Measurements from ENCODE around the gene GPRIN1.
A peak's percentile ranks its signal among the peaks of the same experiment; 100 is the strongest.

GPRIN1 gene

DNA sequence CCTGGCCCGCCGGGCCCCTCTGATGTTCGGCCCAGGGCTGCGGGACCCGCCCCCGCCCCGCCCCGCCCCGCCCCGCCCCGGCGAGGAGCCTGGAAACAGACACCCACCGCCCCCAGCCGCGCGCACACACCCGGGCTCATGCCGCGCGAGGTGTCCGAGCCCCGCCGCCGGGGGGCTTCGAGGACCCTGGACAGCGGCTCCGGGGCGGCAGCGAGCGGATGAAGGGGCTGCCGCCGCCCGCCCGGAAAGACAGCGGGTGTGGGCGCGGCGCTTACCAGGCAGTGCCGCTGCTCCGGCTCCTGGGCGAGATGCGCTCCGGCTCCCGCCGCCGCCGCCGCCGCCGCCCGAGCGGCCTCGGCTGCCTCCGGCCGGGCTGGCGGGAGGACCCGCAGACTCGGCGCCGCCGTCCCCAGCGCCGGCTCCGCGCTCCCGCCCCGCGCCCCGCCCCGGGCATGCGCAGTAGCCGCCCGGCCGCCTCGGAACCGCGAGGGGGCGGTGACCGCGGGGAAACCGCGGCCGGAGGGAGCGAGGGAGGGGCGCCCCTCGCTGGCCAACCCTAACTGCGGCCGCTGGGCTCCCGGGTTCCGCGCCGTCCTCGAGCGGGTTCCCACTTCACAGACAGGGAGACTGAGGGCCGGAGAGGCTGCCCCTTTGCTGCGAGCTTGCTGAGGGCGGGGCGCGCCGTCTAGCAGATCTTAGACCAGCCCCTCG lies at the start of gene GPRIN1:
Gene GPRIN1, minus strand, starts transcription at position 433 of the 711 bp plus-strand sequence. CDS start 10,322 bp downstream, outside the sequence.
- DNase-seq = peak; percentile 9 to 20

DNA sequence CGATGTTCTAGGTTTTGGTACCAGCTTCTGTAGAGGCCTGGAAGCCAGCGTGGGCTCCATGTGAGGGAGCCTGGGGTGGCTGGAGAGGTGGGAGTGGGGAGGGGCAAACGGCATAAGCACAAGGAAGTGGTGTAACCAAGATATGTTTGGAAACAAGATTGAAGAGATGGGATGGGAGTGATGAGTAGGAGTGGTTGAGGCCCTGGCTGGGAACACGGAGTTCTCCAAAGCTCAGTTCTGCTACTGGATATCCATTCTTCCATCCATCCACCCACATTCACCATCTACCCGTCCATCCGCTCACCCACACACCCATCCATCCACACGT lies 49.5 kb upstream of the GPRIN1 start:
- DNase-seq = no peak

DNA sequence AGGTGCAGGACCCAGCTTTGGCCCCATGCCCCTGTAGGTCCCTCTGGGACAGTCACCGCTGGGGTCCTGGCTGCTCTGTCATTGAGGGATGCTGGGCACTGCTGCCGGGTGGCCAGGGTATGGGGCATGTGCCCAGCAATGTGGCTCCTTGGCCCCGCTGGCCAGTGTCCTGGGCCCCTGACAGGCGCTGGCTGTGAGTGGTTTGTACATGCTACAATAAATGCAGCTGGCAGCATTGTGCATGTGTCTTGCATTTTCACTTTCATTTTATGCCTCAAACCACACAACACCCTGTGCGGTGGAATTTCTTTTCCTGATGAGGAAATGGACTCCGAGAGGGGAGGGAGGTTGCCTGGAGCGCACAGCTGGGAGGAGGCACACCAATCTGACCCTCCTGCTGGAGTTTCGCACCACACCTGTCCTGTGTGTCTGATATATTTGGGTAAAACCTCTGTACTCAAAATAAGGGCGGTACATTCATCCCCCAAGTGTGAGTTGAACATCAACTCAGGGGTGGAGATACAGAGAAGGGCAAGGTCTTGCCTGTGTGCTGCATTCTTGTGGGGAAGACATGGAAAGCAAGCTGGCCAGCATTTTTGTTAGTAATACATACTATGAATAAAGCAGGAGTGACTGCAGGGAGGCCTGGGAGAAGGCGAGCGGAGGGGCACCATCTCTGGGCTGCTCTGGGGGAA lies 49.0 kb upstream of the GPRIN1 start:
- DNase-seq = peak; percentile 9 to 10

DNA sequence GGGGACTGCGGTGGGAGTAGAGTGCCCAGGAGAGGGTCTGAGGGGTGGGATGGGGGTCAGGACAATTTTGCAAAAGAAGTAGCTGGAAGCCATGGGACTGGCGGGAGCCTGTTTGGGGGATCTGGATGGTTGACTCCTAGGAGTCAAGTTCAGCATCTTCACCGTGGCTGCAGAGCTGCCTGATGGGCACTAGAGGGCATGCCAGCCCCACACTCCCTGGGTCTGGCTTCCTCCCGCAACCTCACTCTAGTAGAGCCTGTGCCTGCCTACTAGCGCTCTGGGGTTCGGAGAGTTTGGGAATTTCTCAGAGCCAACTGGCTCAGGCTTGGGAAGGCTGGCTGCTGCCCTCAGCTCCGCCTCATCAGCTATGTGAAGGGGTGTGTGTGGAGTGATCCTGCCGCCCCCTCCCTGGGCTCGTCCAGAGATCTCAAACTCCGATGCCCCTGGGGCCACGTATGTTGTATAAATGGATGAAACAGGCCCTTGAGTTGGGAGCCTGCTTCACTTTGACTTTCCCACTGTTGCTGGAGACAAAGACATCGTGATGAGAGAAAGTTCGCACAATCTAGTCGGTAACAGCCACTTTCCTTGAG lies 48.1 kb upstream of the GPRIN1 start:
- peak; percentile 45 to 52 for DNase-seq

DNA sequence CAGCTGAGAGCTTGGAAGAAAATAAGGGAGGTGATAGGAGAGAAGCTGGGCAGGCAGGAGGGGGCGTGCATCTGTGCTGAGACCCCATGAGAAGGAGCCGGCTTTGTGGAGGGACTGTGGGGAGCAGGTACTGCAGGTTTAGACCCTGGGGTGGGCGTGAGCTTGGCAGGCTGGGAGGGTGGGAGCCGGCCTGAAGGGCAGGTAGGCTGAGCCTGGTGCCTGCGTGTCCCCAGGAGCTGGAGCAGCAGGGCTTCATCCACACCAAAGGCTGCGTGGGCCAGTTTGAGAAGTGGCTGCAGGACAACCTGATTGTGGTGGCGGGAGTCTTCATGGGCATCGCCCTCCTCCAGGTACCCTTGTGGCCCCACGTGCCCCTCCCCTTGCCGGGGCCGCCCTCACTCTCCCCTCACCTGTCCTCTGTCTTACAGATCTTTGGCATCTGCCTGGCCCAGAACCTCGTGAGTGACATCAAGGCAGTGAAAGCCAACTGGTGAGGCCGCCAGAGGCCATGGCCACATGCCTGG lies 46.6 kb upstream of the GPRIN1 start:
- no peak for DNase-seq

DNA sequence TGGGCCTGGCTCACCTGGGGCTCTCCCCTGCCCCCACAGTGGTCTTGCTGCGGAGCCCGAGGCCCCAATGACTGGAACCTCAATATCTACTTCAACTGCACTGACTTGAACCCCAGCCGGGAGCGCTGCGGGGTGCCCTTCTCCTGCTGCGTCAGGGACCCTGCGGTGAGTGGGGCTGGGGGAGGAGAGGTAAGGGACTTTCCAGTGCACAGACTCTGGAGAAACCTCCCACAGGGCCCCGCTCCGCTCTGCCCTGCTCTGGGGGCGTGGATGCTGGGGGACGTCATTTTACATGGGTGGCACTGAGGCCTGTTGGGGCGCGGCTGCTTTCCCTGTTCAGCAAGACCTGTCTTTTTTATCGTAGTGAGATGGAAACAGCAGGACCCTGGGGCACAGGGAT lies 44.9 kb upstream of the GPRIN1 start:
- DNase-seq = no peak

DNA sequence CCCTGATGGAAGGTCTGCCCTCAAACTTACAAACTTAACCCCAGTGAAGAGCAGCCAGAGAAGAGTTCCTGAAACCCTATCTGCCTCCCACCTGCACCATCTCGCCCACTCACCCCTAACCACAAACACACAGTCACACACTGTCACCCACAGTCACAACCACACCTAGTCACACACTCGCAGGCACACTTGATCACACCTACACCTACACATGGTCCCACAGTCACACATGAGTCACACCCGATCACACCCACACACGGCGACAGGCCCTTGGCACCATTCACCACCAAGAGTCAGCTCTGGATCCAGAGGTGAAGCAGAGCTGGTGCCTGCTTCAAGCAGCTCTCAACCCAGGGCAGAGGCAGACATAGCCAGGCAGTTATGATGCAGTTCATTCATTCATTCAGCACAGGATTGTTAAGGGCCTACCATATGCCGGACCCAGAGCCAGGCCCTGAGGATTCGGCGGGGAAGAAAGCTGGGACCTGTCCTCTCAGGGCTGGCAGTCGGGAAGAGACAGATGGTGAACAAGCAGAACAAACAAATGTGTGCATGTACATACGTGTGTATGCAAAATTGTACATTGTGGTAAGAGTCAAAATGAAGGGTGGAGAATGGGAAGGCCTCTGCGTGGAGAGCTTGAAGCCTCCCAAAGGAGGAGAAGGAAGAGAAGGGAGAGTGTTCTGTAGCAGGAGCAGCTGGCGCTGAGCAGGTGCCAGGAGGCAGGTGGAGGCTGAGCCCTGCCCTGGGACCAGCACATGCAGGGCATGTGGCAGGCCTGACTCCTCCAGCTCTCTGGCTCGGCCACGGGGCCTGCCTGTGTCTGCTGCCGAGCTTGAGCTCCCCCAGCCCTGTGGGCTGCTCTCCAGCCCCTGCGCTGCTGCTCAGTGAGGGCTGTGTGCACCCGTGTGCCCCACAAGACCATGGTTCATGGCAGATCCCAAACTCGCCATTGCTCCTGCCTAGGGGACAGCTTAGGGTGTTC lies 43.7 kb upstream of the GPRIN1 start:
- no peak for DNase-seq

DNA sequence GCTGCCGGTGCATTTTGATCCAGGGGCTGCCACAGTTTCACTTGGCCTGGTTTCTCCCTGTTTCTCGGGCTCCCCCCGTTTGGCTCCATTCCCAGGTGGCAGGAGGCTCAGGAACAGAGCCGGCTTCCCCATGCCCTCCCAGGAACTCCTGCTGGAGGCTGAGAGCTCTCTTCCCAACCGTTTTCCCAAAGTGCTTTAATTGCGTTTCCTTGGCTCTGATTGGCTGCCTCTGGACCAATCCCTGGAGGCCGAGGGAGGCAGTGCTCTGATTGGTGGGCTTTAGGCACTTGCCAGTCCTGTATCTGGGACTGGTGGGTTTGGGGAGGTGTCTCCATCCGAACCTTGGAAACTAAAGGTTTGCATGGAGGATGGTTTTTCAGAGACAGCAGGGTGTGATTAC lies 42.2 kb upstream of the GPRIN1 start:
- no peak for DNase-seq

DNA sequence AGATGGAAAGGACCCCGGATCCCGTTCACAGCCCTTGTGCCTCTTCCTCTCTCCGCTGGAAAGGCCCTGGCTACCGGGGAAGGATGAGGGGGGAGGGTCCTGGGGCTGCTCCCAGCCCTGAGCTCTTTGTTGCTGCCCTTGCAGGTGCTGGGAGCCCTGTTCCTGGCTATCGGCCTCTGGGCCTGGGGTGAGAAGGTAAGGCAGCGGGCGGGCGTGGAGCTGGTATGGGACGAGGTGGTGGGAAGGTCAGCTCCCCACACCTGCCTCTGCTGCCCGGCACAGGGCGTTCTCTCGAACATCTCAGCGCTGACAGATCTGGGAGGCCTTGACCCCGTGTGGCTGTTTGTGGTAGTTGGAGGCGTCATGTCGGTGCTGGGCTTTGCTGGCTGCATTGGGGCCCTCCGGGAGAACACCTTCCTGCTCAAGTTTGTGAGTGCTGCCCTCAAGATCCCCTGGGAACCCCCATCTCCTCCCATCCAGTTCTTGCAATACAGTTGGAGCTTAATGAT lies 41.6 kb upstream of the GPRIN1 start:
- DNase-seq = no peak

DNA sequence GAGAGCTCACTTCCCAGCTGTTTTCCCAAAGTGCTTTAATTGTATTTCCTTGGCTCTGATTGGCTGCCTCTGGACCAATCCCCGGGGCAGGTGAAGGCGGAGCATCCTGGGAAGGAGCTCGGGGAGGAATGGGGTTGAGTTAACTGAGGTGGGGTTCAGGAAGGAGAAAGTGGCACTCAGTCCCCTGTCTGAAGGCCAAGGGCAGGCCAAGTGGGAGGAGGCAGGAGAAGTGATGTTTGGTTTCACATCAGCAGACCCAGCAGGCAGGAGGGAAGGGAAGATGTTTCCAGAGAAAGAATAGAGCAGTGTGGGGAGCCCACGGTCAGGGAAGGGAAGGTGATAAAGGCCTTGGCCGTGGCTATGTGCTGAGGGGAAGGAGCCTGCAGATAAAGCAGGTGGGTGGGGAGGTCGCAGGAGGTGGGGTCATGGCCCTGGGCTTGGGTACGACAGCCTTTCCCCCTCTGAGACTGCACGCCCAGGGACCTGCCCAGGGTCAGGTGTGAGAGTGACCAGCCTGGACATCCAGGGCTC lies 40.5 kb upstream of the GPRIN1 start:
- no peak for DNase-seq

DNA sequence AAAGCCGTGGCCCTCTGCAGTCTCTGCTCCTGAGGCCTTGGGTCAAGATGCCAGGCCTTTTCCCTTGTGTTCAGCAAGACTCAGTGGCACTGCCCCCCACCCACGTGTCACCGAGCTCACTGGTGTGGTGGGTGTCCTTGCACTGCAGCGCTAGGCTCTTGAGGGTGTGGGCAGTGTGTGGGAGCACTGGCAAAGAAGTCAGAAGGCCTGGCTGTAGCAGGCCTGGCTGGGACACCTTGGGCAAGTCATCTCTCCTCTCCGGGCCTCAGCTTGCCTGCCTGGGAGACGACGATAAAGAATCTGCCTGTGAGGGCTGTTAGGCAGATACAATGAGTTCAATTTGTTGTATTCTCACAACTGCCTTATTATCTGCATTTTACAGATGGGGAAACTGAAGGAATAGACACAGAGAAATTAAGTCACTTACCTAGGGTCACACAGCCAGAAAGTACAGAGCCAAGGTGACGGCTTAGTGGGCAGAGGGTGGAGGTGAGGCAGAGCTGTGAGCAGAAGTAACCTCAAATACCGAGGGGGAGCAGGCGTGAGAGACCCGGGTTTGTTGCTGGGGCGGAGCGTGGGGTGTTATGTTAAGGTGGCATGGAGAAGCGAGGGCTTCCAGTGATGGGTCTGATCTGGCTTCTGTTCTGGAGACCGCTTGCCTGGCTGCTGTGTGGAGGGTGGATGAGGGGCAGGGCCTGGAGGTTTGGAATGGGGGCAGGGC lies 38.7 kb upstream of the GPRIN1 start:
- DNase-seq = no peak

DNA sequence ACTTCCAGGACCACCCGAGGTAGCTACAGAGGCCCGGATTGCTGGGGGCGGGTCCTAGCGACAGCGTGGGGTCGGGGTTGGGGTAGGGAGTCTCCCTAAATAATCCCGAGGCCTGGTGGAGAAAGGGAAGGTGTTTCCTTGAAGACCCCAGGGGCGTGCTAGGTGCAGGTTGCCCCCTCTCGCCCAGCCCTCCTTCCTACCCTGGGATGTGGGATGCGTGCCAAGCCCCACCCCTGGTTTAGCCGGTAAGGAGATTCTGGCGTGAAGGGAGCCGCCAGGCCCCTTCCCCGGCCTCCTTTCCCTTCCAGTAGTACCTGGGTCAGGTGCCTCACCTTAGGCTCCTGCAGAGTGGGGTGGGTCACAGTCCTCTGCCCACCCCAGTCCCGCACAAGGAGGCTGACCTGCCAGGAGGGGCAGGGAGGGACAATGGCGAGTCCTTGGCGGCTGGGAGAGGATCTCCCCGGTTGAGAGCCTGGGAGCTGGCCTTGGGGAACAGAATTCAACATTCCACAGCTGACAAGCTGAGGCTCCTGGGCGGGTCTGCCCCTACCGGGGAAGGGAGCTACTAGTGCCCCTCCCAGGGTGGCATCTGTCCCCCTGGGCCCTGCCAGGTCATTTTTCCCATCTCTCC lies 38.0 kb upstream of the GPRIN1 start:
- no peak for DNase-seq

DNA sequence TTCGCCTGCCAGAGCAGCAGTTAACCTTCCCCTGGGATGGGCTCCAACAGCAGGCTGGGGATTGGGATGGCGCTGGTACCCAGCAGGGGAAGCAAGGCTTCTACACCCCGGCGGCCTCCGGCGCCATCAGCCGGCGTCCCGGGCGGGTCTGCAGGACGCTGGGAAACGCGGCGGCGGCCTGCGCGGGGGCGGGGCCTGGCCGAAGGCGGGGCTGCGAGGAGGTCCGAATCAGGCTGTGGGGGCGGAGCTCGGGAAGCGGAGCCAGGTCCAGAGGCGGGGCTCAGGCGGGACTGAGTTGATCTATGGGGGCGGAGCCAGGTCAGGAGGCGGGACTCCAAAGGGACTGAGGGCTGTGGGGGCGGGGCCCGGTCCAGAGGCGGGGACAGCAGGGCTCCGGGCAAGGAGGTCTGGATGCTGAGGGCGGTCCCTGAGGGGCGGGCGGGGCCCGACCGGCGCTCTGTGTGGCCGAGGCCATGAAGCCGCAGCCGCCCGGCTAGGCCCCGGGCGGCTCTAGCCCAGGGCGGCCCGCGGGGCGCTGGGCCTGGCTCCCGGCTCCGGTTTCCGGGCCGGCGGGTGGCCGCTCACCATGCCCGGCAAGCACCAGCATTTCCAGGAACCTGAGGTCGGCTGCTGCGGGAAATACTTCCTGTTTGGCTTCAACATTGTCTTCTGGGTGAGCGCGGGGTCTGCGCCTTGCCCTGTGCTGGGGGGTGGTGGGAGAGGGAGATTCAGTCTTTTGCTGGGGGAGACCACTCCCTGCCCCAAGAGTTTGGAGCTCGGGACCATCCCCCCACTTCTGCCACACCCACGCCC lies 37.3 kb upstream of the GPRIN1 start, which contains the start of gene TSPAN17:
Gene TSPAN17, plus strand, starts transcription at position 455 of the 813 bp plus-strand sequence. Its CDS starts 132 bp downstream, at position 587.
- DNase-seq = peak; percentile 94 to 95

DNA sequence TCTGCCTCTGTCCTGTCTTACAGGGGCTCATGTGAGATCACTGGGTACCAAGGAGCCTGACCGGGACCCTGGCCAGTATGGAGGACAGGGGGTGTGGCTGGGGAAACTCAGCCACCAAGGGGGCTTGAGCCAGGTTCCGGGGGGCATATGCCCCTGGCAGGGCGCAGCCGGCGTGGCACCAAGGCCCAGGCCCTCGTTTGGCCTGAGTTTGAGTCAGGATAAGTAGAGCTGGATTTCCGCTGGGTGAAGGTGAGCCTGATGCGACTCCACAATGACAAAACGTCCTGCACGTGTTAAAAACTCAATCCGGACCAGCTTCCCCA lies 36.7 kb upstream of the GPRIN1 start:
- DNase-seq = no peak

DNA sequence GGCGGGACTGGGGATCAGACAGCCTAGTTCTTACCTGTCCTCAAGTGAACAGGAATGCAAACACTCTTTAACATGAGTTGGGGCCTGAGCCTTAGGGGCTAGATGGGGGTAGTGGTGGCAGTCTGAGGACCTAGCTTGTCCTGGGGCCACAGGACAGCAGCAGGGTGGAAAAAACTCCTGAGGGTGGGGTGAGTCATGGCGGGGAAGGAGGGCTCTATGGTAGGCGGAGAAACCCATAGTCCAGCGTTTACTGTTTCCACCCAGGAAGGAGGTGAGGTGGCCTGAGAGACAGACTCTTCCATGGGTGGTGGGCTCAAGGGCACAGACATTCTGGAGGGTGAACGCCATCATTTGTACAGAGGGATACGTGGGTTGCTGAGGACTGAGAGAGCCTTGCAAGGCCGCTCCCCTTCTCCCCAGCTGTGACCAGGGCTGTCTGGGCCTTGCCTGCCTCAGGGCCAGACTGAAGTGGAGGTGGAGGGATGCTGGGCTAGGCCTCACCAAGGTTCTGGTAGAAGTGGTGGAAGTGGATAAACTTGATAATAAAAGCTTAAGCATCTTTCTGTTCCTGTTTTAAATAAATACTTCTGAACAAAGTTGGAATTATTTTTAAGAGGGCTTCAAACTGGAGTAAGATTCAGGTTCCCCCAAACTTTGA lies 36.2 kb upstream of the GPRIN1 start:
- no peak for DNase-seq

DNA sequence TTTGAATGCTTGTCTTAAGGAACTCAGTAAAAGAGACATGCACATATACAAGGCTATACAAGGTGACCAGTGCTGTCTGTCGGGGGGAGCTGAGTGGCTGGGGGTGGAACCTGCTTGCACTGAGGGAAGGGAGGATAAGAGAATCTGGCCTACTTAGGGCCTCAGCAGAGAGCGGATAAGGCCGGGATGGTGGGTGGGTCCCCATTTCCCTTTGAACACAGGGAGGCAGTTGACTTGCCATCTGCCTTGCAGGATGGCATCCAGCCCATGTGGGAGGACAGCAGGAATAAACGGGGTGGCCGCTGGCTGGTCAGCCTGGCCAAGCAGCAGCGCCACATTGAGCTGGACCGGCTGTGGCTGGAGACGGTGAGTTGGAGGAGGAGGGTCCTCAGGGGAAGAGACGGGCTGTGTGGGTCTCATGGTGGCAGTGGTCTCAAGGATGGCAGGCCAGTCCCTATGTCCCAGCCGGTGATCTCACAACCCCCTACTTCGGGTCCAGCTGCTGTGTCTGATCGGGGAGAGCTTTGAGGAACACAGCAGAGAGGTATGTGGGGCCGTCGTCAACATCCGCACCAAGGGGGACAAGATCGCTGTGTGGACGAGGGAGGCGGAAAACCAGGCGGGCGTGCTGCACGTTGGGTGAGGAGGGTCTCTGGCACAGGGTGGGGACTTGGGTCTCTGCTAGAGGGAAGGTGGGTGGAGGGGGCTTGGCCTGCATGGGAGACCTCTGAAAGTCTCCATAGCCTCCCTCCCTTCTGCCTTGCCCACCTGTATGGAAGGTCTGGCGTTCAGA lies 35.1 kb upstream of the GPRIN1 start:
- DNase-seq = no peak

DNA sequence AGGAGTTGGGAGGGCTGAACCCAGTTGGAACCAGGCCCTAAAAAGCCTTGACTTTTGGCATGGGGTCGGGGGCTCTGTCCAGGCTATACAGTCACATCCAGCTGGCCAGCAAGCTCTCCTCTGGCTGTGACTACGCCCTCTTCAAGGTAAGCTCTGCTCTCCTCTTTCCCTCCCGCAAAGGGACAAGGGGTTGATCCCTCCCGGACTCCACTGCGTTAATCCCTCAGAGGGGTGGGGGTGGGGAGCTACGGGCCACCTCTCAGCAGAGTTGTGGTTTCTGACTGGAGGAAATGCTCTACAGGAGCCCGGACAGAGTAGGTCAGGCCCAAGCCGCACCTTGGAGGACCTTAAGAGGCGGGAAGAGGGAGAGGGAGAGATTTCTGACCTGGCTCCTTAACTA lies 34.3 kb upstream of the GPRIN1 start:
- DNase-seq = no peak

DNA sequence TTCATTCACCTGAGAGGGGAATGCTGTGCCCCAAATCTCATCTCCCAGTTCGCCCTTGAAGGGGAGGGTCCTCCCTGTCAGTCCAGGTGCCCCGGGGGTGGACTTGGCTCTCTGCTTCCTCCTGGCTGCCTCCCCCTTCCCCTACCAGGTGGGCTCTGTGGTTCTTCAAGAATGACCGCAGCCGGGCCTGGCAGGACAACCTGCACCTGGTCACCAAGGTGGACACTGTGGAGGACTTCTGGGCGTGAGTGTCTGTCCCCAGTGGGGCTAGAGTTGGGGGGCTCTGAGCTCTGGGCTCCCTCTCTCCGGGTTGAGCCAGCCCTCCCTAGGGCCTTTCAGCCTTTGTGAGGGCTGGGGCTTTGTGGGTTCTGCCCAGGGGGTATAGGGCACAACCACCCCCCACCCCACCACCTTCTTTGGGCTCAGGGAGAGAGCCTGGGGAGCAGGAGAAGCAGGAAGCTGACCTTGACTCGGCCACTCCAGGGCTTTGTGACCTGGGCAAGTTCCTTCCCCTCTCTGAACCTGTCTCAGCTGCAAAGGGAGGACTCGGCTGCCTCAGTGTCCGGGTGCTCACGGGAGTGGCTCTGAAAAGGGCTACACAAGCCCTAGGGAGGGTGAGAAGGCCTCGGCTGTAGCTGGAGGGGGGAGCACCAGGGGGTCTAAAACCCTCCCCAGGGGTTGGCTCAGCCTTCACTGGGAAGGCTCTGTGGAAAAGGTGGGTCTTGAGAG lies 33.7 kb upstream of the GPRIN1 start:
- DNase-seq = no peak
